ENCODE results near the gene ALX3. TPM values are rescaled to one million over a fixed set of nuclear protein-coding genes. Genes with fewer than 3 reads are reported as not detected.
A peak's percentile ranks its signal among the peaks of the same experiment; 100 is the strongest.

The ALX3 gene
- total RNA-seq, 1 experiment from 2014 or later: 0.15 TPM

GRCh38 chr1:110048240-110048639 lies 22.2 kb downstream of the ALX3 start (continued):
- TF ChIP-seq ZNF532 (CRISPR knock-in tag; IDR thresholded peaks at IDR 0.05; ENCODE audit: borderline replicate concordance) (no peak), KAT7 (CRISPR knock-in tag; IDR thresholded peaks at IDR 0.05; ENCODE audit: borderline replicate concordance) (no peak), JAZF1 (CRISPR knock-in tag; IDR thresholded peaks at IDR 0.05) (no peak), MYBL2 (CRISPR knock-in tag; IDR thresholded peaks at IDR 0.05) (no peak)
- TF ChIP-seq, protein P1, sequence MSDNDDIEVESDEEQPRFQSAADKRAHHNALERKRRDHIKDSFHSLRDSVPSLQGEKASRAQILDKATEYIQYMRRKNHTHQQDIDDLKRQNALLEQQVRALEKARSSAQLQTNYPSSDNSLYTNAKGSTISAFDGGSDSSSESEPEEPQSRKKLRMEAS (CRISPR knock-in tag; IDR thresholded peaks at IDR 0.05): no peak
- TF ChIP-seq, protein P2, sequence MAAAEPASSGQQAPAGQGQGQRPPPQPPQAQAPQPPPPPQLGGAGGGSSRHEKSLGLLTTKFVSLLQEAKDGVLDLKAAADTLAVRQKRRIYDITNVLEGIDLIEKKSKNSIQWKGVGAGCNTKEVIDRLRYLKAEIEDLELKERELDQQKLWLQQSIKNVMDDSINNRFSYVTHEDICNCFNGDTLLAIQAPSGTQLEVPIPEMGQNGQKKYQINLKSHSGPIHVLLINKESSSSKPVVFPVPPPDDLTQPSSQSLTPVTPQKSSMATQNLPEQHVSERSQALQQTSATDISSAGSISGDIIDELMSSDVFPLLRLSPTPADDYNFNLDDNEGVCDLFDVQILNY (CRISPR knock-in tag; IDR thresholded peaks at IDR 0.05): no peak

- ATAC-seq (peak; percentile 74), DNase-seq (ENCODE audit: low spot score) (no peak)
- no peak for TF ChIP-seq NR3C1 (CRISPR knock-in tag; conservative IDR thresholded peaks at IDR 0.05; ENCODE audit: low read depth)
- POLR2A ChIA-PET: no interaction called here
- Mint-ChIP-seq H3K9me3 (no peaks in the 10 kb centered on the region), H3K4me1 (no peaks in the 10 kb centered on the region), H3K27ac (no peak overlapping the region), H3K36me3 (peaks cover 81% of the 10 kb centered on the region), H3K27me3 (ENCODE audit: low read depth) (no peaks in the 10 kb centered on the region), H3K4me3 (no peak overlapping the region)
- CTCF ChIA-PET: interaction anchor here (1.0 to 1.5 kb wide), 5 partner anchors 12 to 149 kb away, joined by 3 to 7 read pairs (median 4); partner anchors contain the start of gene STRIP1
Observed at GRCh38 chr1:110047463-110047862, 23.0 kb downstream of the ALX3 start.

- ChIA-PET CTCF (no interaction called here), POLR2A (no interaction called here)
- H3K36me3 Mint-ChIP-seq: peaks cover 88% of the 10 kb centered on the region
- no peak overlapping the region for H3K27ac Mint-ChIP-seq
- TF ChIP-seq, protein P3, sequence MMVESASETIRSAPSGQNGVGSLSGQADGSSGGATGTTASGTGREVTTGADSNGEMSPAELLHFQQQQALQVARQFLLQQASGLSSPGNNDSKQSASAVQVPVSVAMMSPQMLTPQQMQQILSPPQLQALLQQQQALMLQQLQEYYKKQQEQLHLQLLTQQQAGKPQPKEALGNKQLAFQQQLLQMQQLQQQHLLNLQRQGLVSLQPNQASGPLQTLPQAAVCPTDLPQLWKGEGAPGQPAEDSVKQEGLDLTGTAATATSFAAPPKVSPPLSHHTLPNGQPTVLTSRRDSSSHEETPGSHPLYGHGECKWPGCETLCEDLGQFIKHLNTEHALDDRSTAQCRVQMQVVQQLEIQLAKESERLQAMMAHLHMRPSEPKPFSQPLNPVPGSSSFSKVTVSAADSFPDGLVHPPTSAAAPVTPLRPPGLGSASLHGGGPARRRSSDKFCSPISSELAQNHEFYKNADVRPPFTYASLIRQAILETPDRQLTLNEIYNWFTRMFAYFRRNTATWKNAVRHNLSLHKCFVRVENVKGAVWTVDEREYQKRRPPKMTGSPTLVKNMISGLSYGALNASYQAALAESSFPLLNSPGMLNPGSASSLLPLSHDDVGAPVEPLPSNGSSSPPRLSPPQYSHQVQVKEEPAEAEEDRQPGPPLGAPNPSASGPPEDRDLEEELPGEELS (CRISPR knock-in tag; IDR thresholded peaks at IDR 0.05): no peak
- no peak for TF ChIP-seq SMAD3 (CRISPR knock-in tag; IDR thresholded peaks at IDR 0.05; ENCODE audit: borderline replicate concordance)
- TF ChIP-seq ZNF512 (CRISPR knock-in tag; IDR thresholded peaks at IDR 0.05; ENCODE audit: borderline replicate concordance): no peak
- TF ChIP-seq ZNF121 (CRISPR knock-in tag; IDR thresholded peaks at IDR 0.05): no peak
- no peak for TF ChIP-seq NR1H2 (CRISPR knock-in tag; IDR thresholded peaks at IDR 0.05)
- no peak for TF ChIP-seq IRF1 (CRISPR knock-in tag; IDR thresholded peaks at IDR 0.05)
- TF ChIP-seq ZNF671 (CRISPR knock-in tag; IDR thresholded peaks at IDR 0.05): no peak
- no peak for TF ChIP-seq CREM (CRISPR knock-in tag; IDR thresholded peaks at IDR 0.05)
- no peak for TF ChIP-seq NFYB (CRISPR knock-in tag; conservative IDR thresholded peaks at IDR 0.05; ENCODE audit: low read depth)
- no peak for TF ChIP-seq JUN (CRISPR knock-in tag; IDR thresholded peaks at IDR 0.05)
- TF ChIP-seq, protein P4, sequence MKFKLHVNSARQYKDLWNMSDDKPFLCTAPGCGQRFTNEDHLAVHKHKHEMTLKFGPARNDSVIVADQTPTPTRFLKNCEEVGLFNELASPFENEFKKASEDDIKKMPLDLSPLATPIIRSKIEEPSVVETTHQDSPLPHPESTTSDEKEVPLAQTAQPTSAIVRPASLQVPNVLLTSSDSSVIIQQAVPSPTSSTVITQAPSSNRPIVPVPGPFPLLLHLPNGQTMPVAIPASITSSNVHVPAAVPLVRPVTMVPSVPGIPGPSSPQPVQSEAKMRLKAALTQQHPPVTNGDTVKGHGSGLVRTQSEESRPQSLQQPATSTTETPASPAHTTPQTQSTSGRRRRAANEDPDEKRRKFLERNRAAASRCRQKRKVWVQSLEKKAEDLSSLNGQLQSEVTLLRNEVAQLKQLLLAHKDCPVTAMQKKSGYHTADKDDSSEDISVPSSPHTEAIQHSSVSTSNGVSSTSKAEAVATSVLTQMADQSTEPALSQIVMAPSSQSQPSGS (CRISPR knock-in tag; IDR thresholded peaks at IDR 0.05; ENCODE audit: borderline replicate concordance, low read depth): no peak
- no peaks in the 10 kb centered on the region for H3K4me1 Mint-ChIP-seq
- no peaks in the 10 kb centered on the region for H3K27me3 Mint-ChIP-seq (ENCODE audit: low read depth)
- no peaks in the 10 kb centered on the region for H3K9me3 Mint-ChIP-seq
- DNase-seq (ENCODE audit: low spot score) (no peak), ATAC-seq (no peak)
- no peak overlapping the region for H3K4me3 Mint-ChIP-seq
Observed at GRCh38 chr1:110043016-110043415, 27.5 kb downstream of the ALX3 start.

Measured in WTC11 (cell line).